Endothelial cell of umbilical vein (primary cell): ENCODE measurements around the gene RSPH10B.
"Not testable (repeated sequence)": the region's sequence is repeated elsewhere in the genome, so short reads cannot be mapped to it uniquely, and the experiment has no call there.

Source experiments
- CTCF ChIP-seq, 2 donors: IDR thresholded peaks; 1 replicate in 1 of 2; 2 replicates in 1 of 2; pipeline ENCODE4 v1.5.1; 2011; ENCODE audit warnings: low read length in 2 of 2, mild to moderate bottlenecking in 2 of 2, moderate library complexity in 2 of 2, control low read depth in 1 of 2, inconsistent platforms in 1 of 2, low read depth in 1 of 2; ENCODE audit not compliant: insufficient read depth in 1 of 2; ENCODE audit errors: extremely low read depth in 1 of 2
- EZH2 ChIP-seq: IDR thresholded peaks from 2 replicates; pipeline ENCODE4 v1.6.1; 2012; ENCODE audit warnings: borderline replicate concordance, low read depth, mild to moderate bottlenecking, moderate library complexity, low read length, inconsistent platforms; ENCODE audit not compliant: severe bottlenecking

- not testable (repeated sequence) for TF ChIP-seq CTCF (IDR thresholded peaks at IDR 0.05; ENCODE audit: extremely low read depth in 1 of 2, insufficient read depth in 1 of 2, low read depth in 1 of 2, low read length in 2 of 2); EZH2
Observed at GRCh38 chr7:5931905-5932644, 38.4 kb downstream of the RSPH10B start.
